ENCODE results near the gene CFAP410.
"Not testable (repeated sequence)": the region's sequence is repeated elsewhere in the genome, so short reads cannot be mapped to it uniquely, and the experiment has no call there.

The CFAP410 gene

DNA sequence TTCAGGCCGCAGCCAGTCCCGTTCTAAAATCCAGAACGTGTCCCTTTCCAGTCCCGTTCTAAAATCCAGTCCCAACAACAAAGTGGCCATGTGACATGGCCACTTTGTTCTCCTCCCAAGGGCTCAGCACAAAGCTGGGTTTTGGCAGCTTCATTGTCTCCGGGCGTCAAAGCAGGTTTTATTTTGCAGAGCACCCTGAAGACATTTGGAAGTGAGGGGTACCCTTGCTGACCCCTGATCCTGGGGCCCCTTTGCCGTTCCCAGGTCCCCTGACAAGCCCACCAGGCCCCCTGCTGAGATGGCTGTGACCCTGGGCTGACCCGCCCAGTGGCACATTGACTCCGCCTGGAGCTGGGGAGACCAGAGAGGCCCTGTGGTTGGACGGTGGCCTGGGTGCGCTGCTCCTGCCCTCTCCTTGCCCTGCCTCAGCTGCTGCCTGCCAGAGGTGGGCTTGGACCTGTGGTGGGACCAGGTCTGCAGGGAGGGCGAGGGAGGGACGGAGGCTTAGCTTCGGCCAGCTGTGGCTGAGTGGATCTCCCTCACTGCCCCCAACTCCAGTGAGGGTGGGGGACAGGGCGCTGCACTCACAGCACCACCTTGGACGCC, 35.1 kb downstream of the CFAP410 start:
- no peaks in the 10 kb centered on the region for H3K36me3 Mint-ChIP-seq (ENCODE audit: low read depth)

DNA sequence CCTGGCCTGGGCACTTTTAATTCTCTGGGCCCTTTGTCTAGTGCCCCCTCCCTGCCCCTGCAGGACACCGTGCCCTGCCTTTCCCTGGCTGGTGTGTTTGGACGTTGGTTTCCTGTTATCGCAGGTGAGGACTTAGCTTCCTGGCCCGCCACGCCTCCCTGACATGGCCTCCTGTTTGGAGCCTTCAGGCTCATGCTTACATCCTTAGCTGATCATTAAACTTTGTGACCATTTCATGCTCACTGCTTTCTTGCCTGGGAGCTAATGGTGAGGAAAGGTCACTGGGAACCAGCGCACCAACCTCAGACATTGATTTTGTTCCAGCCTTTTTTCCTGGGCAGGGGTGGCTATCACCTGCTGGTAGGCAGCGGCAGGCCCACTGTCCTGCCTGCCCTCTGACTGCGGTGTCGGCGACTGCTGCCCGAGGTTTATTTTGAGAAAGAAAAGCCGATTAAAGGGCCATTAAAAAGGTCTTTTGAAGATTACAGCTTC, 35.7 kb downstream of the CFAP410 start:
- TF ChIP-seq, protein P1, sequence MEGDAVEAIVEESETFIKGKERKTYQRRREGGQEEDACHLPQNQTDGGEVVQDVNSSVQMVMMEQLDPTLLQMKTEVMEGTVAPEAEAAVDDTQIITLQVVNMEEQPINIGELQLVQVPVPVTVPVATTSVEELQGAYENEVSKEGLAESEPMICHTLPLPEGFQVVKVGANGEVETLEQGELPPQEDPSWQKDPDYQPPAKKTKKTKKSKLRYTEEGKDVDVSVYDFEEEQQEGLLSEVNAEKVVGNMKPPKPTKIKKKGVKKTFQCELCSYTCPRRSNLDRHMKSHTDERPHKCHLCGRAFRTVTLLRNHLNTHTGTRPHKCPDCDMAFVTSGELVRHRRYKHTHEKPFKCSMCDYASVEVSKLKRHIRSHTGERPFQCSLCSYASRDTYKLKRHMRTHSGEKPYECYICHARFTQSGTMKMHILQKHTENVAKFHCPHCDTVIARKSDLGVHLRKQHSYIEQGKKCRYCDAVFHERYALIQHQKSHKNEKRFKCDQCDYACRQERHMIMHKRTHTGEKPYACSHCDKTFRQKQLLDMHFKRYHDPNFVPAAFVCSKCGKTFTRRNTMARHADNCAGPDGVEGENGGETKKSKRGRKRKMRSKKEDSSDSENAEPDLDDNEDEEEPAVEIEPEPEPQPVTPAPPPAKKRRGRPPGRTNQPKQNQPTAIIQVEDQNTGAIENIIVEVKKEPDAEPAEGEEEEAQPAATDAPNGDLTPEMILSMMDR (IDR thresholded peaks at IDR 0.05; ENCODE audit: unreplicated experiment in 3 of 3) = no peak
- Mint-ChIP-seq H3K9me3 (no peaks in the 10 kb centered on the region), H3K27me3 (ENCODE audit: low read depth) (no peaks in the 10 kb centered on the region)

More for the DNA sequence above, 35.1 kb downstream of the CFAP410 start:
- Mint-ChIP-seq H3K4me3 (peak overlapping the region in 2 of 3 experiments; percentile 82 to 85), H3K9me3 (no peaks in the 10 kb centered on the region), H3K4me1 (peaks cover 32% of the 10 kb centered on the region), H3K27me3 (ENCODE audit: low read depth) (no peaks in the 10 kb centered on the region), H3K27ac (peak overlapping the region; percentile 93 to 99 (median 98))
- TF ChIP-seq, protein P1 (IDR thresholded peaks at IDR 0.05; ENCODE audit: unreplicated experiment in 3 of 3) = no peak

DNA sequence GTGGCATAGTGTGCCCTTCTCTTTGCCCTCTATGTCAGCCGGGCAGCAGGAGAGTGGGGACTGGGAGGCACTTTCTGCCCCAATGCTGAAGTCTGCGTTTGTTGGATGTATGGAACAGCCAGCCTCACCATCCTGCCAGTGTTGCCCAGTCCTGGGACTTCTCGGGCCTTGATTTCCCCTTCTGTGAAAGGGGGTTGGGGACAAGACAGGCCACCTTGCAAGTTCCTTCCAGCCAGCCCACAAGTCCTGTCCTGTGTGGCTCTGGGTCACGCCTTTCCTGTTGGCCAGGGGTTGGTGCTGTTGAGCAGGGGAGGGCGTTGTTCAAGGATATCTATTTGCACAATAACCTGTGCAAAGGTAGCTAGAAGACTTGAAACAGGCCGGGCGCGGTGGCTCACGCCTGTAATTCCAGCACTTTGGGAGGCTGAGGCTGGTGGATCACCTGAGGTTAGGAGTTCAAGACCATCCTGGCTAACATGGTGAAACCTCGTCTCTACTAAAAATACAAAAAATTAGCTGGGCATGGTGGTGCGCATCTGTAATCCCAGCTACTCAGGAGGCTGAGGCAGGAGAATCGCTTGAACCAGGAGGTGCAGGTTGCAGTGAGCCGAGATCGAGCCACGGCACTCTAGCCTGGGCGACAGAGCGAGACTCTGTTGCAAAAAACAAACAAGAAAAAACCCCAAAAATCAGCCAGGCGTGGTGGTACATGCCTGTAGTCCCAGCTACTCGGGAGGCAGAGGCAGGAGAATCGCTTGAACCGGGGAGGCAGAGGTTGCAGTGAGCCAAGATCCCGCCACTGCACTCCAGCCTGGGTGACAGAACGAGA, 36.4 kb downstream of the CFAP410 start:
- peak overlapping the region; percentile 67 to 78 (median 72) for H3K4me3 Mint-ChIP-seq
- H3K27ac Mint-ChIP-seq = peak overlapping the region; percentile 55 to 99 (median 93)
- H3K9me3 Mint-ChIP-seq = not testable (repeated sequence)

More for the DNA sequence above, 35.7 kb downstream of the CFAP410 start:
- Mint-ChIP-seq H3K4me1 (peaks cover 33% of the 10 kb centered on the region), H3K27ac (peak overlapping the region; percentile 93 to 99 (median 98)), H3K36me3 (ENCODE audit: low read depth) (no peaks in the 10 kb centered on the region), H3K4me3 (peak overlapping the region; percentile 81 to 85 (median 82))

GRCh38 chr21:44301961-44302406, 37.2 kb downstream of the CFAP410 start:
- TF ChIP-seq, protein P1 (IDR thresholded peaks at IDR 0.05; ENCODE audit: unreplicated experiment in 3 of 3) = peak in 1 of 3 experiments; percentile 26
- no peaks in the 10 kb centered on the region for H3K9me3 Mint-ChIP-seq
- peaks cover 28% of the 10 kb centered on the region for H3K4me1 Mint-ChIP-seq
- H3K27me3 Mint-ChIP-seq (ENCODE audit: low read depth) = no peaks in the 10 kb centered on the region
- H3K4me3 Mint-ChIP-seq = peak overlapping the region; percentile 67 to 78 (median 72)
- peak overlapping the region; percentile 55 to 99 (median 93) for H3K27ac Mint-ChIP-seq
- H3K36me3 Mint-ChIP-seq (ENCODE audit: low read depth) = no peaks in the 10 kb centered on the region

More for the DNA sequence above, 36.4 kb downstream of the CFAP410 start:
- peaks cover 33% of the 10 kb centered on the region for H3K4me1 Mint-ChIP-seq
- not testable (repeated sequence) for H3K36me3 Mint-ChIP-seq (ENCODE audit: low read depth); H3K27me3 Mint-ChIP-seq (ENCODE audit: low read depth)

- Mint-ChIP-seq H3K4me1 (peaks cover 28% of the 10 kb centered on the region), H3K4me3 (peak overlapping the region; percentile 81 to 83 (median 82)), H3K27me3 (ENCODE audit: low read depth) (no peaks in the 10 kb centered on the region), H3K9me3 (no peaks in the 10 kb centered on the region), H3K36me3 (ENCODE audit: low read depth) (no peaks in the 10 kb centered on the region), H3K27ac (peak overlapping the region in 2 of 3 experiments; percentile 62 to 81)
- TF ChIP-seq, protein P1 (IDR thresholded peaks at IDR 0.05; ENCODE audit: unreplicated experiment in 3 of 3) = no peak
These were observed 38.0 kb downstream of the CFAP410 start for GRCh38 chr21:44301141-44301540.

DNA sequence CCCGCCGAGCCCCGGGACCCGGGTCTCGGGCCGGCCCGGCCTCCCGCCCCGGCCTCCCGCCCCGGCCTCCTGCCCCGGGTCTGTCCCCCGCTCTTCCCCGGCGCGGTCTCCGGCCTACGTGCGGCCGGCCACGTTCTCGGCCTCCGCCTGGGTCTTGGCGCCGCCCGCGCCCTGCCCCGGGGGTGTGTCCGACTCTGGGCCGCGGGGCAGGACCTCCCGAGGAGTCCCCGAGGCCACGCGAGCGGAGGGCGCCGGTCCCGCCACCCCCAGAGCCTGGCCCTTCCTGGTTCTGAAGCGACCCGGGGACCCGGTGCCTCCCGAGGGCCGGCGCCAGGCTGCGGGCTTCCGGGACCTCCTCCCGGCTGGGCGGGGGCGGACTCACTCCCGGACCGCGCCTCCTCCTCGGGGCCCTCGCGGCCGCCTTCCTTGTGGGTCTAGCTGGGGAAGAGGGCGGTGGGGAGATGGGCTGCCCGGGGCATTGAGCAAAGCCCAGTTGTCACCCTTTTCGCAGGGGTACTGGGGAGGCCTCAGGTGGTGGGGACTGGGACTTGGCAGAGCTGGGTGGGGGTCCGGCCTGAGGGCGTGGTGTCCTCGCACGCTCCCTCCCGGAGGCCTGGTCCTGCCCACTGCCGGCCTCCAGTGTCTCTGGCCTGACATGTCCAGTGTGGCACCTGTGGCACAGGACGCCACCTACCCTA, 38.8 kb downstream of the CFAP410 start:
- peak overlapping the region; percentile 81 to 83 (median 82) for H3K4me3 Mint-ChIP-seq
- H3K4me1 Mint-ChIP-seq = peaks cover 28% of the 10 kb centered on the region
- H3K27ac Mint-ChIP-seq = peak overlapping the region in 2 of 3 experiments; percentile 62 to 81
- peaks cover under 1% of the 10 kb centered on the region for H3K27me3 Mint-ChIP-seq (ENCODE audit: low read depth)
- no peaks in the 10 kb centered on the region for H3K36me3 Mint-ChIP-seq (ENCODE audit: low read depth)
- H3K9me3 Mint-ChIP-seq = no peaks in the 10 kb centered on the region
- TF ChIP-seq, protein P1 (IDR thresholded peaks at IDR 0.05; ENCODE audit: unreplicated experiment in 3 of 3) = no peak
